ENCODE data around the gene TBC1D9B.
A peak's percentile ranks its signal among the peaks of the same experiment; 100 is the strongest.

Gene TBC1D9B

DNA sequence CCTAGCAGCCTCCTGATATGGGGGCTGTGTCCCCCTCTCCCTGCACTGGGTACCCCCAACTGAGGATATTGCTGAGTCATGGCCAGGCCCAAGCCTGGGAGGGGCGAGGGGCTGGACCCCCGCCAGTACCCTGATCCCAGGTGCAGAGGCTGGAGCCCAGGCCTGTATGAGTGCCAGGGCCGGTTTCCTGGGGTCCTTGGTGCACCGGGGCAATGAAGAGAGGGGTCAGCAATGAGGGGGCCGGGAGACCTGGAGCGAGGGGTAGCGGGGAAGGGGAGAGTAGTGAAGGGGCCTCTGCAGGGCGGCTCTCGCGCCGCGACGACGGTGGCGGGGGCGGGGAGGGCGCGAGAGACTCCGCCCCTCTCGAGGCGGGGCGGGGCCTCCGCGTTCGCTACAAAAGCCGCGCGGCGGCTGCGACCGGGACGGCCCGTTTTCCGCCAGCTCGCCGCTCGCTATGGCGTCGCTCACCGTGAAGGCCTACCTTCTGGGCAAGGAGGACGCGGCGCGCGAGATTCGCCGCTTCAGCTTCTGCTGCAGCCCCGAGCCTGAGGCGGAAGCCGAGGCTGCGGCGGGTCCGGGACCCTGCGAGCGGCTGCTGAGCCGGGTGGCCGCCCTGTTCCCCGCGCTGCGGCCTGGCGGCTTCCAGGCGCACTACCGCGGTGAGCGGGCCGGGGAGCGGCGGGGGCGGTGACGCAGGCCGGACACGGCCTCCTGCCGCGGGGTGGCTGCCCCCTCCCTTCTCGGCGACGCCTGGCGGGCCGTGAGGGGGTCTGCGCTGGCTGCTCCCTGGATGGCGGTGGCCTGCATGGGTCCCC lies 87.0 kb downstream of the TBC1D9B start, which contains the start of gene SQSTM1:
Gene SQSTM1 (plus strand): TSS at position 423 of the 815 bp plus-strand sequence. CDS start 32 bp downstream, at position 455.
- DNase-seq (ENCODE audit: low read depth in 2 of 2): peak; percentile 65 to 69

- no peak for DNase-seq (ENCODE audit: low read depth in 2 of 2)
Observed at GRCh38 chr5:179820127-179820482, 87.6 kb downstream of the TBC1D9B start.

DNA sequence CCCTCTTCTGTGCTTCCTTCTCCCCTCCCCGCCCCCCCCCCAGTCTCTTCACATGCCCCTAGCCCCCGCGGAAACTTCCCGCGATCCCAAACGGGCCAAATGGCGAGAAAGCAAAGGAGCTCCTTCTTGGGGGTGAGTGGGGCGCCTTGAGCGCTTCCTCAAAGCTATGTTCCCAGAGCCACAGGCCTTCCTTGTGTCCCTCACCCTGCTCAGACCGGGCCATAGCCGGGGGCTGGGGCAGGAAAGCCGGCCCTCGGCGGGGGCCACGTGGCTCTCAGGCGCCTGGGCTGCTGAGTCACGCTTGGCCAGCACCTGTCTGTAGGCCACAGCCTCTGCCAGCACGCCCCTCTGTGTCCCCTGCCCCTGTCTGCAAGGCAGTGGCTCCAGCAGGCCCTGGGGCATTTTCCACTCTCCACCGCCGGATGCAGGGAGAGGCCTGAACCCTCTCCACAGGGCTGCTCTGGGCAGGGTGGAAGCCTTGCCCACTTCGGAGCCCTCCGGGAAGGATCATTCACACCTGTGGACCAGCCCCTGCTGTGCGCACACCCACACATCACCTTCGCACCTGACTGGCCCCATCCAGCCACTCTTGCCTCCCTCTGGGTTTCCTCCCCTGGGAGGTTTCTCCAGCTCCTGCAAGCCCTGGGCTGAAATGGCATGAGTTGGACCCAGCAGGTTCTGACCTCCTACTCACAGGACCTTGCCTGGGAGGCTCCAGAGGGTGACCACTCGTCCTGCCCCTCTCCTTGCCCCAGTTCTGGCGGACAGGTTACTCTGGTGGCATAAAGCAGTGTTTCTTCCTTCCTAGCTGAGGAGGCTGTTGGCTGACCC lies 88.2 kb downstream of the TBC1D9B start:
- no peak for DNase-seq (ENCODE audit: low read depth in 2 of 2)

GRCh38 chr5:179818746-179819295 lies 88.9 kb downstream of the TBC1D9B start:
- peak in 1 of 2 donors; percentile 66 for DNase-seq (ENCODE audit: low read depth in 2 of 2)

GRCh38 chr5:179817890-179818745 lies 89.6 kb downstream of the TBC1D9B start:
- no peak for DNase-seq (ENCODE audit: low read depth in 2 of 2)

GRCh38 chr5:179817470-179817840 lies 90.2 kb downstream of the TBC1D9B start:
- no peak for DNase-seq (ENCODE audit: low read depth in 2 of 2)

DNA sequence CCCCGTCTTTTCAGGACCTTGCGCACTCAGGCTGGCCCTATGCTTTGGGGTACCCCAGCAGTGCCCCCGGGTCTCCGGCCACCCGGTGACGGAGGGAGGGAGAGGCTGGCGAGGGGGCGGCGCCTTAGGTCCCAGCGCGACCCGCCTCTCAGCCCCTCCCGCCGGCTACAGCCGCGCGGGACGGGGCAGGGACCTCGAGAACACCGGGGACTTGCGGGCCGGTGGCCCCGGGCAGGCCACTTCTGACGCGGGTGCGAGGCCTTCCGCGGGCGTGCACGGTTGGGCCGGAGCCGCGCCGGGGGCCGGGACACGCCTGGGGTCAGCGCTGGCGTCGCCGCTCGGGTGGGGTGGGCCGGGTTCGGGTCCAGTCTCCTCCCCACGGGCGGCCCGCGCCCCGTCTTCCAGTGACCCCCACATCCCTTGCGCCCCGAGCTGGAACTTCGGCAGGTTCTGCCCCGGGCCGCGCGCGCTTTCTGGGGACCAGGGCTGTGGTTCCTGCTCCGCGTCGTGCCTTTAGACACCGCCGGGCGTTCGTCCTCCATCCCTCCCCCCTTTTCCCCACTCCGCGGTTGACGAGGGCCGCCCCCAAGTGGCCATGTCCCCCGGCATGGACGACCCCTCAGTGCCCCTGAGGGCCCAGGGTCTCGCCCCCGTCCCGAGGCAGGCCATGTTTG lies 90.8 kb downstream of the TBC1D9B start:
- DNase-seq (ENCODE audit: low read depth in 2 of 2): no peak

- DNase-seq (ENCODE audit: low read depth in 2 of 2): no peak
Observed at GRCh38 chr5:179816401-179816795, 91.3 kb downstream of the TBC1D9B start.

DNA sequence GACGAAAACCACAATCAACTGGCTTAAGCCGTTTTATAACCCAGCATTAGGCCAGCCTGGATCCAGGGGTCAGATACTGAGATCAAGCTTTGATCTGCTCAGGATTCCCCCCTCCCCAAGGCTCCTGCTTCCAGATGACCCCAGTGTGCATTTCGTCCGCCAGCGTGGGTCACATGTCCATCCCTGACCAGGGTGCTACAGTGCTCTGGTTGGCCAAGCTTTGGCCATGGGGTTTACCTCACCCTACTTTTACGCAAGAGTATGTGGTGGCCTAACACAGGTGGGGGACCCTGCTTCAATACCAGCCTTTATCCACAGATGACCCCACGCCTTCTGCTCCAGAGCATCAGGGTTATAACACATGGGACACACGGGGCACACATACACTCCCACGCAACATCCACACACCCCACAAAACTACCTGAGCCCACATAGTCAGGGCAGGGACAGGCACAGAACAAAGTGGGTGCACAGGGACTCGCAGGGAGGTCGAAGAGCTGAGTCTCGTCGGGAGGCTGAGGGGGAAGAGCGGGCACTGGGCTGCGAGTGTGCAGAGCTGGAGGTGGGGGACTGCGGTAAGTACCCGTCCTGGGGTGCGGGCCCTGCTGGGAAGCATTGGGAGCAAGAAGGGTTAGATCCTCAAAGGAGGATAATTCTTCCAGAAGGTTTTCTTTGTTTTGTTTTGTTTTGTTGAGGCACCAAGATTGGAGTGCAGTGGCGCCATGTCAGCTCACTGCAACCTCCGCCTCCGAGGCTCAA lies 92.0 kb downstream of the TBC1D9B start:
- no peak for DNase-seq (ENCODE audit: low read depth in 2 of 2)

- DNase-seq (ENCODE audit: low read depth in 2 of 2): no peak
Observed at GRCh38 chr5:179814090-179814489, 93.6 kb downstream of the TBC1D9B start.

GRCh38 chr5:179812997-179813607 lies 94.6 kb downstream of the TBC1D9B start:
- no peak for DNase-seq (ENCODE audit: low read depth in 2 of 2)

DNA sequence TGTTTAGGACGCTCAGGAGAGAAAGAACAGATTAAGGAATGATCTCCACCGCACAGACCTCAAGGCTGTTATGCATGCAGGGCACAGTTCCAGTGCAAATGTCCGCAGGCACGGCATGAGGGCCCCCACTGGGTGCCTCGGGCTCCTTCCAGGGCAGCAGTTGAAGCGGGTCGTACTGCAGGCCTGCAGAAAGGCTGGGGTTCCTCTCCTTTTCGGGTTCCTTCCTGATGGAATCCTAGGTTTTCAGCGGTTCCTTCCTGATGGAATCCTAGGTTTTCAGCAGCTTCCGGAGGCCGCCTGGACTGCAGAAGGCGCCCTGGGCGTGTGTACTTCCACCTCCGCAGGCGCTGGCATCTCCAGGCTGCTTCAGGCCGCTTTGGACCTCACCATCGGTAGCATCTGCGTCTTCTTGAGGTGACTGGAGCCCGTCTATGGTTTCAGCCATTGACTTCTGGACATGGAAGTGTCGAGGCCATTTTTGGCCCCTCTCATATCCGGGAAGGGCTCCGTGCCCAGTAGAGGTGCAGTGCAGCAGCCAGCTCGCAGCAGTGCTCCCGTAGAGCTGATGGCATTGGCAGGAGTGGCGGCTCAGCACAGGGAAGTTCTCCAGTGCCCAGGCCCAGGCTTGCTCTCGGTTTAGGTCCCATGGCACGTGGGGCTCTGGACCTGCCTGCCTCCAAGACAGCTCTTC lies 95.4 kb downstream of the TBC1D9B start:
- no peak for DNase-seq (ENCODE audit: low read depth in 2 of 2)

All from activated CD4-positive, alpha-beta T cell treated with anti-CD3 and anti-CD28 coated beads for 24 hours (primary cell).